ENCODE data around the gene SEC31A.

Gene SEC31A

DNA sequence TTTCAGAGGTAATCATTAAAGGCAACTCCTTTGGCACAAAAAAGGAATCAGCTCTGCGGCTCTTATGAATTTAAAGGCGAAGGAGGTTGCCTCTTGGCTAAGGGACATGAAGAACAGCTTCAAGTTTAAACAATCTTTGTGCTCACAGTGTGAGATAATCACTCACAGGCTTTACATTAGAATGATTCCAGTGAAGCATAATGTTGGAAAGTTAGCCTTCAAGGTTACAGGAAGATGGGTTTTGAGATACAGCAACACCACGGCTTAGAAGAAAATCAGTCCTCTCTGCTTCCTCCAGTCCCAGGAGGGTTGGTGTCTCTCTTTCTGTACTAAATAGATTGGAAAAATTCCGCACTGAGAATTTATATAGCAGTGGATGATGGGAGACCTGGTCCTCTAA, 80.8 kb downstream of the SEC31A start:
- Histone ChIP-seq H3K27me3 (ENCODE audit: control insufficient read depth in 1 of 2, insufficient read depth in 2 of 2, low read length in 2 of 2) (no peaks in the 10 kb centered on the region), H3K27ac (ENCODE audit: low read length) (no peak overlapping the region), H3K4me3 (ENCODE audit: low read length in 2 of 2) (no peak overlapping the region), H3K9ac (ENCODE audit: low read length in 2 of 2) (no peak overlapping the region), H3K36me3 (ENCODE audit: control insufficient read depth in 2 of 2, insufficient read depth in 2 of 2, low read length in 2 of 2) (no peaks in the 10 kb centered on the region), H3K9me3 (ENCODE audit: control insufficient read depth in 2 of 2, low read length in 2 of 2) (no peaks in the 10 kb centered on the region), H3K4me1 (ENCODE audit: control insufficient read depth, insufficient read depth, low read length) (no peaks in the 10 kb centered on the region)

DNA sequence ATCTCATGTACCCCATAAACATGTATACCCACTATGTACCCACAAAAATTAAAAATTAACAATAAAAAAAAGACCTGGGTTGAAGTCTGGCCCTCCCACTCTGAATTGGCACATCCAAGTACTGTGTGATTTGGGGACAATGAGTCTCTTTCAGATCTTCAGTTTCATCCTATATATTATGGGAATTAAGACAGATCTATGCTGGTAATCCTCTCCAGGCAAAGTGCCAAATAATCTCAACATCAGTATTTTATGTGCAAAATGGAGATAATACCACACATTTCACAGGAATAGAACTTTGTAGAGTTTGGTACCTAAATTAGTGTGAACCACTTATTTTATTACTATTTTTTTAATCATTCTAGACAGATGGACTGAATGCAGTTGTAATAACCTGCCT, 81.3 kb downstream of the SEC31A start:
- Histone ChIP-seq H3K4me3 (ENCODE audit: low read length in 2 of 2) (no peak overlapping the region), H3K27ac (ENCODE audit: low read length) (no peak overlapping the region), H3K27me3 (ENCODE audit: control insufficient read depth in 1 of 2, insufficient read depth in 2 of 2, low read length in 2 of 2) (no peaks in the 10 kb centered on the region), H3K9ac (ENCODE audit: low read length in 2 of 2) (no peak overlapping the region), H3K9me3 (ENCODE audit: control insufficient read depth in 2 of 2, low read length in 2 of 2) (no peaks in the 10 kb centered on the region), H3K4me1 (ENCODE audit: control insufficient read depth, insufficient read depth, low read length) (no peaks in the 10 kb centered on the region), H3K36me3 (ENCODE audit: control insufficient read depth in 2 of 2, insufficient read depth in 2 of 2, low read length in 2 of 2) (no peaks in the 10 kb centered on the region)

DNA sequence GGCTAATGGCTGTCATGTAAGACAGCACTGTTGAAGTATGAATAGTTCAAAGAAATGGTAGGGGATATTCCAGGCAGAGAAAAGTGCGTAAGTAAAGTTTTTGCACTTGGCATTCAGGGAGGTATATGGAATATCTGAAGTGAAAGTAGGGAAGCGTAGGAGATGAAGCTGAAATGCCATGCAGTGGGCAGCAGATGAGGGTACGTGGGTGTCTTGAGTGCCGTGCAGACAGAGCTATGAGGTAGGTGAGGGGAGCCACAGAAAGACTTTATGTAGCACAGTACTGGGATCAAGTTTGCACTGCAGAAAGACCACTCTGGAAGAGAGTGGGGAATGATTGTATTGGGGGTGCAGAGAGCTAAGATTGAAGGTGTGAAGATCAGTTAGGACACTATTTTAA, 87.2 kb downstream of the SEC31A start:
- no peaks in the 10 kb centered on the region for H3K36me3 ChIP-seq (ENCODE audit: control insufficient read depth in 2 of 2, insufficient read depth in 2 of 2, low read length in 2 of 2)
- H3K27me3 ChIP-seq (ENCODE audit: control insufficient read depth in 1 of 2, insufficient read depth in 2 of 2, low read length in 2 of 2), result no peaks in the 10 kb centered on the region
- no peak overlapping the region for H3K27ac ChIP-seq (ENCODE audit: low read length)
- no peaks in the 10 kb centered on the region for H3K9me3 ChIP-seq (ENCODE audit: control insufficient read depth in 2 of 2, low read length in 2 of 2)
- H3K4me1 ChIP-seq (ENCODE audit: control insufficient read depth, insufficient read depth, low read length), result peaks cover 3% of the 10 kb centered on the region
- no peak overlapping the region for H3K4me3 ChIP-seq (ENCODE audit: low read length in 2 of 2)
- no peak overlapping the region for H3K9ac ChIP-seq (ENCODE audit: low read length in 2 of 2)

DNA sequence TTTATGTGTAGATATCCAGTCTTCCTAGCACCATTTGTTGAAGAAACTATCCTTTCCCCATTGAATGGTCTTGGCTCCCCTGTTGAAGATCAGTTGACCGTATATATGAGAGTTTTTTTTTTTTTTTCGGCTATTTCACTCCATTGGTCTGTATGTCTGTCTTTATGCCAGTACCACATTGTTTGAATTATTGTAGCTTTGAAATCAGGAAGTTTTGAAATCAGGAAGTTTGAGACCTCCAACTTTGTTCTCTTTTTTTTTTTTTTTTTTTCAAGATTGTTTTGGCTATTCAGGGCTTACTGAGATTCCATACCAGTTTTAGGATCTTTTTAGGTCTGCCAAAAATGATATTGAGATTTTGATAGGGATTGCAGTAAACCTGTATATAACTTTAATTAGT, 88.0 kb downstream of the SEC31A start:
- Histone ChIP-seq H3K27ac (ENCODE audit: low read length) (no peak overlapping the region), H3K4me1 (ENCODE audit: control insufficient read depth, insufficient read depth, low read length) (peaks cover 3% of the 10 kb centered on the region), H3K9me3 (ENCODE audit: control insufficient read depth in 2 of 2, low read length in 2 of 2) (no peaks in the 10 kb centered on the region), H3K36me3 (ENCODE audit: control insufficient read depth in 2 of 2, insufficient read depth in 2 of 2, low read length in 2 of 2) (no peaks in the 10 kb centered on the region), H3K9ac (ENCODE audit: low read length in 2 of 2) (no peak overlapping the region), H3K4me3 (ENCODE audit: low read length in 2 of 2) (no peak overlapping the region), H3K27me3 (ENCODE audit: control insufficient read depth in 1 of 2, insufficient read depth in 2 of 2, low read length in 2 of 2) (no peaks in the 10 kb centered on the region)

DNA sequence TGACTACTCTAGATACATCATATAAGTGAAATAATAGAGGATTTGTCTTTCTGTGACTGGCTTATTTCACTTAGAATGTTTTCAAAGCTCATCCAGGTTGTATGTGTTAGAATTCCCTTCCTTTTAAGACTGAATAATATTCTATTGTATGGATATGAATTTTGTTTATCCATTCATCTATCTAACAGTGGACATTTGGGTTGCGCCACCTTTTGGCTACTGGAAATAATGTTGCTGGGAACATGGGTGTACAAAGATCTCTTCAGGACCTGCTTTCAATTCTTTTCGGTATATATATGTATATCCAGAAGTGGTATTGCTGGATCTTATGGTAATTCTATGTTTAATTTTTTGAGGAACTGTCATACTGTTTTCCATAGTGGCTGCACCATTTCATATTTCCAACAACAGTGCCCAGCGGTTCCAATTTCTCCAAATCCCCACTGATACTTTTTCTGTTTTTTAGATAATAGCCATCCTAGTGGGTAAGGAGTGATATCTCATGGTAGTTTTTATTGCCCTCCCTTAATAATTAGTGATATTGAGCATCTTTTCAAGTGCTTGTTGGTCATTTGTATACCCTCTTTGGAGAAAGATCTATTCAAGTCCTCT, 88.9 kb downstream of the SEC31A start:
- H3K27me3 ChIP-seq (ENCODE audit: control insufficient read depth in 1 of 2, insufficient read depth in 2 of 2, low read length in 2 of 2), result no peaks in the 10 kb centered on the region
- peaks cover 11% of the 10 kb centered on the region for H3K4me1 ChIP-seq (ENCODE audit: control insufficient read depth, insufficient read depth, low read length)
- no peak overlapping the region for H3K9ac ChIP-seq (ENCODE audit: low read length in 2 of 2)
- H3K36me3 ChIP-seq (ENCODE audit: control insufficient read depth in 2 of 2, insufficient read depth in 2 of 2, low read length in 2 of 2), result no peaks in the 10 kb centered on the region
- H3K9me3 ChIP-seq (ENCODE audit: control insufficient read depth in 2 of 2, low read length in 2 of 2), result no peaks in the 10 kb centered on the region
- no peak overlapping the region for H3K27ac ChIP-seq (ENCODE audit: low read length)
- no peak overlapping the region for H3K4me3 ChIP-seq (ENCODE audit: low read length in 2 of 2)

DNA sequence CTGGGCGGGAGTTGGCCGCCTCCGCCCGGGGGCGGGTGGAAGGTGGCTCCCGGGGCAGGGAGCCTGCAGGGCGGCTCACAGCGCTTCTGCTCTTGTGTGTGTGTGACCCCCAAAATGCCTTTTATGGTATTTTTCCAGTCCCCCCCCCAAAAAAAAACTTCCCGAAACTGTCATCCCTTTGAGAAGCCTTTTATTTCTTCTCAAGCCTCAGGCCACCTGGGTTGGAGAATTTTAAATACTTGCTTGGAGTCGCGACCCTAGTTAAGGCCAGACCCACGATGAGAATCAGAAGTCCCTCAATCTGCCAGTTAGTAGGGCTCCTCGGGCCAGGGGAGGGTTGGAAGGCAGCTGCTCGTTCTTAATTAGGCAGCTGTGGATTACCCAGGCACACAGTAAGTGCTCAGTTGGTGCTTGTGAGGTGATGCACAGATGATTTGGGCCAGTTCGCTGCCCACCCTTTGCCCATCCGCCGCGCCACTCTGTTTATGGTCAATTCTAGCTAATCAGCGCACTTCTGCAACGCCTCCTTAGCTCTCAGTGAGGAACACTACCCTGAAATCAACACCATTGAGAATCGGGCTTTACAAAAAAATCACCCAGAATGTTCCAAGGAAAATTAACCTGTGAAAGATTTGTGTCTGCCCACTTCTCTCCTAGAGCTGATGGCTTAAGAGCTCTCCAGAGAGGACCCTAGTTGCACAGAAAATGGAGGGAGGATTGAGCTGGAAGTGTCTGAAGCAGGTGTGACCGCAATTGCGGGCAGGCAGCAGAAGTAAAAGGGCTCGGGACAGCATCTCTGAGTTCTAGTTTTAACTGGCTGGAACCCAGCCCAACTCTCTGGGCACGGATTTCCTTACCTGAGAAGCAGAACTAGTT, 91.7 kb downstream of the SEC31A start:
- Histone ChIP-seq H3K9ac (ENCODE audit: low read length in 2 of 2) (peak overlapping the region; percentile 37 to 60), H3K27ac (ENCODE audit: low read length) (peak overlapping the region; percentile 49), H3K4me3 (ENCODE audit: low read length in 2 of 2) (peak overlapping the region; percentile 76 to 81), H3K9me3 (ENCODE audit: control insufficient read depth in 2 of 2, low read length in 2 of 2) (no peaks in the 10 kb centered on the region), H3K27me3 (ENCODE audit: control insufficient read depth in 1 of 2, insufficient read depth in 2 of 2, low read length in 2 of 2) (no peaks in the 10 kb centered on the region), H3K36me3 (ENCODE audit: control insufficient read depth in 2 of 2, insufficient read depth in 2 of 2, low read length in 2 of 2) (peaks cover 0 to 2% of the 10 kb centered on the region in 2 donors), H3K4me1 (ENCODE audit: control insufficient read depth, insufficient read depth, low read length) (peaks cover 12% of the 10 kb centered on the region)

DNA sequence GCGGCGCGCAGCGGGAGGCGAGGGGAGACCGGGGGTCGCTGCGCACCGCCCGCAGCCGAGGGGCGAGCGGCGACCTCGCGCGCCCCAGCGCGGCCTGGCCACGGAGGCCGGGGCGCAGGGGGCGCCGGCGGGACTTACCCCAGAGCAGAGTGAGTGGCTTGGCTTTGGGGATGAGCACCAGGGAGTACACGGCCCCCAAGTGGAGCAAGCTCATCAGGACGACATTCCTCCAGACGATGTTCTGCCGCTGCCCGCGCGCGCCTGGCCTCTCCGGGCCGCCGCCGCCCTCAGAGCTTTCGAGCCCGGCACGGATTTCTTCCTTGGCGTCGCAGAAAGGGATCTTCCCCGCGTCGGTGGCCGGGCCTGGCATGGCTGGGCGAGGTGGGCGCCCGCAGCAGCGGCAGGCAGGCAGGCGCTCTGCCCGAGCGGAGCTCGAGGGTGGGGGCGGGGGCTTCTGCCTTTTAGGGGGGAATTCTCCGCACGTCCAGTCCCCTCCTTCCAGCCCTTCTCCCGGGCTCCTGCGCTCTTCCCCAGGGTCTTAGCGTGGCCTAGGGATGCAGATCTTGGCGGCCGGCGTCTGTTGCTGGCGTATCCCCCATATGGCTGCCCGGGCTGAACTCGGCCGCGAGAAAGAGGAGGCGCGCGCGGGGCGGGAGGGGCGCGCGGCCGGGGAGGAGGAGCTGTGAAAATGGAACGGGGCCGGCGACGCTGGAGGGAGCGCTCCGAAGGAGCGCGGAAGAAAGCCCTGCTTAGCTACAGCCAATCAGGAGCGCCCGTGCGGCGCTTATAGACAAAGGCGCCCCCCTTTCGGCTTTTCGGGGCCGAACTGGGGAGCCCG, 92.6 kb downstream of the SEC31A start, which contains the start of gene SCD5:
TSS of gene SCD5 (minus strand) at position 629 of the 838 bp plus-strand sequence. CDS start at position 370, 259 bp downstream.
- H3K4me1 ChIP-seq (ENCODE audit: control insufficient read depth, insufficient read depth, low read length), result peaks cover 14% of the 10 kb centered on the region
- H3K36me3 ChIP-seq (ENCODE audit: control insufficient read depth in 2 of 2, insufficient read depth in 2 of 2, low read length in 2 of 2), result peaks cover 0 to 2% of the 10 kb centered on the region in 2 donors
- no peaks in the 10 kb centered on the region for H3K27me3 ChIP-seq (ENCODE audit: control insufficient read depth in 1 of 2, insufficient read depth in 2 of 2, low read length in 2 of 2)
- H3K9ac ChIP-seq (ENCODE audit: low read length in 2 of 2), result peak within 1 kb of the TSS; percentile 37 to 60
- no peaks in the 10 kb centered on the region for H3K9me3 ChIP-seq (ENCODE audit: control insufficient read depth in 2 of 2, low read length in 2 of 2)
- peak within 1 kb of the TSS; percentile 49 for H3K27ac ChIP-seq (ENCODE audit: low read length)
- peak within 1 kb of the TSS; percentile 76 to 81 for H3K4me3 ChIP-seq (ENCODE audit: low read length in 2 of 2)

DNA sequence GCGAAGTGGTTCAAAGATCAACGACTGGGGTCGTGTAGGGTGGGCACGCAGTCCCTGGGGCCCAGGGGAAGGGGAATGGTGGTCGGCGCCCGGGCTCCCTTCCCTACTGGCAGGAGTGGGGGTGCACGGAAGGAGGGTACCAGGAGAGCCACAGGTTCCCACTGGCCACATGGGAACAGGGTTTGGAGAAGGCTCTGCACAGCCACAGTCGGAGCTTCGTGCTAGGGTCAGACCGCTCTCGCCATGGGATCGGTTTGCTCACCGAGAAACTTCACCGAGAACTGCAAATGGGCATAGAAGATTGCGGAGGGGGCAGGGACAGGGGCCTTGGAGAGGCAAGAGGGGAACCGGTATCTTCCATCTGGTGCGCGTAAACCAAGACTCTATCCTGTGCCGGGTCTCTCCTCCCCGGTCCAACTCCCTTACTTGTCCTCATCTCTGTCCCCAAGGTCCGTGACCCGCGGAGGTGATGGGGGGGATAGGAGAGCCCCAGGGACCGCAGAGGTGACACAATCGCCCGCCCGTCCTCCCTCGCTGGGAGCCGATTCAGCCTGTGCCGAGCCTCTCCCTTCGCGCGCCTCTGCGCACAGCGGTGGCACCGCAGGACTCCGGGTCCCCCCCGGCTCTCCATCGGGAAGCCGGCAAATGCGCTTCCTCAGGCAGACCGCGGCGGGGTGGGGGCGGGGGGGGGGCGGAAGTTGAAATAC, 93.4 kb downstream of the SEC31A start:
- H3K4me3 ChIP-seq (ENCODE audit: low read length in 2 of 2), result peak overlapping the region; percentile 42 to 81
- no peak overlapping the region for H3K27ac ChIP-seq (ENCODE audit: low read length)
- H3K9ac ChIP-seq (ENCODE audit: low read length in 2 of 2), result no peak overlapping the region
- no peaks in the 10 kb centered on the region for H3K9me3 ChIP-seq (ENCODE audit: control insufficient read depth in 2 of 2, low read length in 2 of 2)
- H3K36me3 ChIP-seq (ENCODE audit: control insufficient read depth in 2 of 2, insufficient read depth in 2 of 2, low read length in 2 of 2), result peaks cover 0 to 2% of the 10 kb centered on the region in 2 donors
- no peaks in the 10 kb centered on the region for H3K27me3 ChIP-seq (ENCODE audit: control insufficient read depth in 1 of 2, insufficient read depth in 2 of 2, low read length in 2 of 2)
- H3K4me1 ChIP-seq (ENCODE audit: control insufficient read depth, insufficient read depth, low read length), result peaks cover 14% of the 10 kb centered on the region

DNA sequence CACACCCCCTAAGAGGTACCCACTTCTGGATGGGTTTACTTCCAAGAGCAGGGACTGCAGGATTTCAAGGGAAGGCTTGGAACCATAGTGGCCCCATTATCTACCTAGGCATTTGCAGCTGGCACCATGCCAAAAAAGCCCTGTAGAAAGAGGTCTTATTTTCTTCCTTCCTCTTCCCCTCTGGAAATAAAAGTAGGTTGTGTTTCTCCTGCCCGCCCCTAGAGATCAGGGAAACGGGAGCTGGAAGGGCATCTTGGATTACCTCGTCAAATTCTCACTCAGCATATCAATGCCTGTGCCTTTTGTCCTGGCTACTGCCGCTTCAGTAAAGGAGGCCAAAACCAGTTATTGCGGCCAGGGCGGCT, 93.9 kb downstream of the SEC31A start:
- Histone ChIP-seq H3K36me3 (ENCODE audit: control insufficient read depth in 2 of 2, insufficient read depth in 2 of 2, low read length in 2 of 2) (peaks cover 0 to 2% of the 10 kb centered on the region in 2 donors), H3K4me1 (ENCODE audit: control insufficient read depth, insufficient read depth, low read length) (peaks cover 14% of the 10 kb centered on the region), H3K9me3 (ENCODE audit: control insufficient read depth in 2 of 2, low read length in 2 of 2) (no peaks in the 10 kb centered on the region), H3K27ac (ENCODE audit: low read length) (no peak overlapping the region), H3K4me3 (ENCODE audit: low read length in 2 of 2) (peak overlapping the region; percentile 42 to 81), H3K27me3 (ENCODE audit: control insufficient read depth in 1 of 2, insufficient read depth in 2 of 2, low read length in 2 of 2) (no peaks in the 10 kb centered on the region), H3K9ac (ENCODE audit: low read length in 2 of 2) (no peak overlapping the region)
